ENCODE results near the gene OXER1. TPM values are rescaled to one million over a fixed set of nuclear protein-coding genes. Genes with fewer than 3 reads are reported as not detected.

Gene OXER1
- total and polyA plus RNA-seq, 3 experiments from 2014 or later, result 0.11 to 0.15 TPM; not detected in 1

- H3K27me3 ChIP-seq (ENCODE audit: insufficient read depth, low read length, poor library complexity, severe bottlenecking), result peaks cover 21% of the 10 kb centered on the region
- no peak within 1 kb of the TSS for H3K27ac ChIP-seq (ENCODE audit: low read depth, low read length)
- H3K27ac Mint-ChIP-seq, result peak within 1 kb of the TSS in 2 of 8 donors; percentile 18 to 77
- H3K9me3 ChIP-seq (ENCODE audit: low read length), result no peaks in the 10 kb centered on the region
- no peak within 1 kb of the TSS for H3K4me3 ChIP-seq (ENCODE audit: low read length)
- H3K36me3 Mint-ChIP-seq, result peaks cover 0 to 13% (median 2%) of the 10 kb centered on the region in 3 donors
- peaks cover 38 to 54% of the 10 kb centered on the region in 2 donors for H3K27me3 Mint-ChIP-seq
- H3K36me3 ChIP-seq (ENCODE audit: insufficient read depth, low read length), result no peaks in the 10 kb centered on the region
- no peaks in the 10 kb centered on the region for H3K4me1 ChIP-seq (ENCODE audit: insufficient read depth, low read length)
- peaks cover 15 to 24% (median 21%) of the 10 kb centered on the region in 3 donors for H3K4me1 Mint-ChIP-seq
- DNase-seq, result no peak
- CTCF ChIA-PET, result no interaction called here
- H3K4me3 Mint-ChIP-seq, result peak within 1 kb of the TSS in 6 of 7 donors; percentile 56 to 81 (median 76)
- POLR2A ChIA-PET, result no interaction called here
- peaks cover 0 to 3% (median 0%) of the 10 kb centered on the region in 5 donors for H3K9me3 Mint-ChIP-seq
Measured at GRCh38 chr2:42792583-42793333, 28.8 kb upstream of the OXER1 start, which contains the start of gene HAAO. Gene HAAO (minus strand): TSS chr2:42792583. CDS start chr2:42792536, 47 bp downstream.

GRCh38 chr2:42792087-42792582 is 28.2 kb upstream of the OXER1 start:
- H3K4me3 Mint-ChIP-seq, result peak overlapping the region in 6 of 7 donors; percentile 56 to 81 (median 76)
- CTCF ChIA-PET, result no interaction called here
- H3K4me1 Mint-ChIP-seq, result peaks cover 15 to 24% (median 21%) of the 10 kb centered on the region in 3 donors

GRCh38 chr2:42791606-42792005 is 27.7 kb upstream of the OXER1 start:
- peak overlapping the region in 1 of 8 donors; percentile 77 for H3K27ac Mint-ChIP-seq
- ChIA-PET POLR2A (no interaction called here), CTCF (no interaction called here)
- H3K27me3 Mint-ChIP-seq, result peaks cover 41 to 59% of the 10 kb centered on the region in 2 donors
- H3K4me1 Mint-ChIP-seq, result peaks cover 15 to 21% (median 21%) of the 10 kb centered on the region in 3 donors
- H3K4me1 ChIP-seq (ENCODE audit: insufficient read depth, low read length), result no peaks in the 10 kb centered on the region
- H3K36me3 Mint-ChIP-seq, result peaks cover 0 to 13% (median 2%) of the 10 kb centered on the region in 3 donors
- H3K9me3 ChIP-seq (ENCODE audit: low read length), result no peaks in the 10 kb centered on the region
- H3K36me3 ChIP-seq (ENCODE audit: insufficient read depth, low read length), result no peaks in the 10 kb centered on the region
- H3K9me3 Mint-ChIP-seq, result peaks cover 0 to 3% (median 0%) of the 10 kb centered on the region in 5 donors
- peak overlapping the region in 5 of 7 donors; percentile 40 to 81 (median 75) for H3K4me3 Mint-ChIP-seq
- DNase-seq, result no peak
- no peak overlapping the region for H3K4me3 ChIP-seq (ENCODE audit: low read length)
- peaks cover 21% of the 10 kb centered on the region for H3K27me3 ChIP-seq (ENCODE audit: insufficient read depth, low read length, poor library complexity, severe bottlenecking)
- H3K27ac ChIP-seq (ENCODE audit: low read depth, low read length), result no peak overlapping the region

More at GRCh38 chr2:42792087-42792582, 28.2 kb upstream of the OXER1 start:
- Mint-ChIP-seq H3K36me3 (peaks cover 0 to 13% (median 2%) of the 10 kb centered on the region in 3 donors), H3K27me3 (peaks cover 41 to 59% of the 10 kb centered on the region in 2 donors), H3K9me3 (peaks cover 0 to 3% (median 0%) of the 10 kb centered on the region in 5 donors), H3K27ac (peak overlapping the region in 1 of 8 donors; percentile 77)
- DNase-seq, result no peak
- Histone ChIP-seq H3K27me3 (ENCODE audit: insufficient read depth, low read length, poor library complexity, severe bottlenecking) (peaks cover 21% of the 10 kb centered on the region), H3K27ac (ENCODE audit: low read depth, low read length) (no peak overlapping the region), H3K36me3 (ENCODE audit: insufficient read depth, low read length) (no peaks in the 10 kb centered on the region), H3K9me3 (ENCODE audit: low read length) (no peaks in the 10 kb centered on the region), H3K4me1 (ENCODE audit: insufficient read depth, low read length) (no peaks in the 10 kb centered on the region), H3K4me3 (ENCODE audit: low read length) (no peak overlapping the region)
- POLR2A ChIA-PET, result no interaction called here

GRCh38 chr2:42789751-42790150 is 25.8 kb upstream of the OXER1 start:
- peaks cover 15 to 21% (median 19%) of the 10 kb centered on the region in 3 donors for H3K4me1 Mint-ChIP-seq
- no peaks in the 10 kb centered on the region for H3K9me3 ChIP-seq (ENCODE audit: low read length)
- no peaks in the 10 kb centered on the region for H3K4me1 ChIP-seq (ENCODE audit: insufficient read depth, low read length)
- no peak overlapping the region for H3K27ac ChIP-seq (ENCODE audit: low read depth, low read length)
- no peak overlapping the region for H3K4me3 ChIP-seq (ENCODE audit: low read length)
- peaks cover 41 to 61% of the 10 kb centered on the region in 2 donors for H3K27me3 Mint-ChIP-seq
- peaks cover 21% of the 10 kb centered on the region for H3K27me3 ChIP-seq (ENCODE audit: insufficient read depth, low read length, poor library complexity, severe bottlenecking)
- peaks cover 0 to 13% (median 0%) of the 10 kb centered on the region in 3 donors for H3K36me3 Mint-ChIP-seq
- CTCF ChIA-PET, result no interaction called here
- no peak overlapping the region for H3K27ac Mint-ChIP-seq
- POLR2A ChIA-PET, result no interaction called here
- H3K4me3 Mint-ChIP-seq, result peak overlapping the region in 1 of 7 donors; percentile 32
- no peaks in the 10 kb centered on the region for H3K36me3 ChIP-seq (ENCODE audit: insufficient read depth, low read length)
- H3K9me3 Mint-ChIP-seq, result peaks cover 0 to 3% (median 0%) of the 10 kb centered on the region in 5 donors
- no peak for DNase-seq

GRCh38 chr2:42788882-42789281 is 24.9 kb upstream of the OXER1 start:
- no peaks in the 10 kb centered on the region for H3K9me3 Mint-ChIP-seq
- H3K9me3 ChIP-seq (ENCODE audit: low read length), result no peaks in the 10 kb centered on the region
- no peak overlapping the region for H3K27ac Mint-ChIP-seq
- H3K36me3 Mint-ChIP-seq, result peaks cover 0 to 13% (median 0%) of the 10 kb centered on the region in 3 donors
- H3K4me3 Mint-ChIP-seq, result no peak overlapping the region
- H3K4me1 Mint-ChIP-seq, result peaks cover 14 to 20% (median 19%) of the 10 kb centered on the region in 3 donors
- no peak overlapping the region for H3K4me3 ChIP-seq (ENCODE audit: low read length)
- no peaks in the 10 kb centered on the region for H3K36me3 ChIP-seq (ENCODE audit: insufficient read depth, low read length)
- POLR2A ChIA-PET, result no interaction called here
- peaks cover 21% of the 10 kb centered on the region for H3K27me3 ChIP-seq (ENCODE audit: insufficient read depth, low read length, poor library complexity, severe bottlenecking)
- CTCF ChIA-PET, result no interaction called here
- peaks cover 43 to 52% of the 10 kb centered on the region in 2 donors for H3K27me3 Mint-ChIP-seq
- DNase-seq, result no peak
- no peaks in the 10 kb centered on the region for H3K4me1 ChIP-seq (ENCODE audit: insufficient read depth, low read length)
- no peak overlapping the region for H3K27ac ChIP-seq (ENCODE audit: low read depth, low read length)

- H3K27ac ChIP-seq (ENCODE audit: low read depth, low read length), result no peak overlapping the region
- Mint-ChIP-seq H3K36me3 (peaks cover 0 to 13% (median 0%) of the 10 kb centered on the region in 3 donors), H3K4me1 (peaks cover 10 to 17% (median 16%) of the 10 kb centered on the region in 3 donors), H3K9me3 (no peaks in the 10 kb centered on the region), H3K27ac (peak overlapping the region in 1 of 8 donors; percentile 61), H3K27me3 (peaks cover 41 to 48% of the 10 kb centered on the region in 2 donors), H3K4me3 (no peak overlapping the region)
- H3K4me1 ChIP-seq (ENCODE audit: insufficient read depth, low read length), result no peaks in the 10 kb centered on the region
- no peaks in the 10 kb centered on the region for H3K36me3 ChIP-seq (ENCODE audit: insufficient read depth, low read length)
- DNase-seq, result no peak
- POLR2A ChIA-PET, result no interaction called here
- no peak overlapping the region for H3K4me3 ChIP-seq (ENCODE audit: low read length)
- peaks cover 21% of the 10 kb centered on the region for H3K27me3 ChIP-seq (ENCODE audit: insufficient read depth, low read length, poor library complexity, severe bottlenecking)
- no peaks in the 10 kb centered on the region for H3K9me3 ChIP-seq (ENCODE audit: low read length)
- CTCF ChIA-PET, result no interaction called here
Measured at GRCh38 chr2:42788478-42788793, 24.5 kb upstream of the OXER1 start.

GRCh38 chr2:42787788-42788477 is 24.0 kb upstream of the OXER1 start:
- Mint-ChIP-seq H3K4me1 (peaks cover 8 to 15% (median 14%) of the 10 kb centered on the region in 3 donors), H3K9me3 (no peaks in the 10 kb centered on the region), H3K36me3 (peaks cover 0 to 13% (median 0%) of the 10 kb centered on the region in 3 donors), H3K27me3 (peaks cover 38 to 45% of the 10 kb centered on the region in 2 donors), H3K27ac (peak overlapping the region in 1 of 8 donors; percentile 61), H3K4me3 (no peak overlapping the region)
- no peaks in the 10 kb centered on the region for H3K36me3 ChIP-seq (ENCODE audit: insufficient read depth, low read length)
- H3K27me3 ChIP-seq (ENCODE audit: insufficient read depth, low read length, poor library complexity, severe bottlenecking), result peaks cover 21% of the 10 kb centered on the region
- no peak overlapping the region for H3K4me3 ChIP-seq (ENCODE audit: low read length)
- ChIA-PET CTCF (no interaction called here), POLR2A (no interaction called here)
- DNase-seq, result no peak
- H3K27ac ChIP-seq (ENCODE audit: low read depth, low read length), result no peak overlapping the region
- no peaks in the 10 kb centered on the region for H3K4me1 ChIP-seq (ENCODE audit: insufficient read depth, low read length)
- no peaks in the 10 kb centered on the region for H3K9me3 ChIP-seq (ENCODE audit: low read length)

GRCh38 chr2:42787424-42787787 is 23.5 kb upstream of the OXER1 start:
- Mint-ChIP-seq H3K9me3 (no peaks in the 10 kb centered on the region), H3K4me1 (peaks cover 8 to 15% (median 14%) of the 10 kb centered on the region in 3 donors), H3K36me3 (peaks cover 0 to 13% (median 0%) of the 10 kb centered on the region in 3 donors), H3K27me3 (peaks cover 38 to 45% of the 10 kb centered on the region in 2 donors), H3K4me3 (no peak overlapping the region), H3K27ac (no peak overlapping the region)
- Histone ChIP-seq H3K27ac (ENCODE audit: low read depth, low read length) (no peak overlapping the region), H3K27me3 (ENCODE audit: insufficient read depth, low read length, poor library complexity, severe bottlenecking) (peaks cover 17% of the 10 kb centered on the region), H3K9me3 (ENCODE audit: low read length) (no peaks in the 10 kb centered on the region), H3K4me1 (ENCODE audit: insufficient read depth, low read length) (no peaks in the 10 kb centered on the region), H3K36me3 (ENCODE audit: insufficient read depth, low read length) (no peaks in the 10 kb centered on the region), H3K4me3 (ENCODE audit: low read length) (no peak overlapping the region)
- no peak for DNase-seq
- CTCF ChIA-PET, result no interaction called here
- POLR2A ChIA-PET, result no interaction called here
